GM21515 (cell line): ENCODE data around the gene ARHGAP19.

Experiments used
- ATAC-seq: cut with Tn5 transposase; IDR thresholded peaks from one replicate; pipeline ENCODE4 v1.9.1; 2021; ENCODE audit not compliant: unreplicated experiment

The ARHGAP19 gene

GRCh38 chr10:97229322-97230015, 63.0 kb downstream of the ARHGAP19 start:
- no peak for ATAC-seq

- no peak for ATAC-seq
These were observed 63.7 kb downstream of the ARHGAP19 start for GRCh38 chr10:97228775-97229157.

GRCh38 chr10:97228130-97228774, 64.2 kb downstream of the ARHGAP19 start:
- no peak for ATAC-seq

GRCh38 chr10:97226398-97226797, 66.0 kb downstream of the ARHGAP19 start:
- ATAC-seq = no peak

- ATAC-seq = no peak
These were observed 67.7 kb downstream of the ARHGAP19 start for GRCh38 chr10:97224483-97225435.

- ATAC-seq = no peak
These were observed 70.0 kb downstream of the ARHGAP19 start for GRCh38 chr10:97222326-97222961.

GRCh38 chr10:97220355-97220754, 72.1 kb downstream of the ARHGAP19 start:
- no peak for ATAC-seq

- no peak for ATAC-seq
These were observed 75.1 kb downstream of the ARHGAP19 start for GRCh38 chr10:97217299-97217698.

GRCh38 chr10:97215619-97216260, 76.7 kb downstream of the ARHGAP19 start:
- ATAC-seq = no peak

GRCh38 chr10:97213431-97213830, 79.0 kb downstream of the ARHGAP19 start:
- no peak for ATAC-seq

GRCh38 chr10:97211229-97211628, 81.2 kb downstream of the ARHGAP19 start:
- ATAC-seq = no peak

GRCh38 chr10:97210543-97210960, 81.9 kb downstream of the ARHGAP19 start:
- ATAC-seq = no peak

- ATAC-seq = no peak
These were observed 84.6 kb downstream of the ARHGAP19 start for GRCh38 chr10:97207756-97208346.

GRCh38 chr10:97207131-97207530, 85.3 kb downstream of the ARHGAP19 start:
- no peak for ATAC-seq

- no peak for ATAC-seq
These were observed 87.4 kb downstream of the ARHGAP19 start for GRCh38 chr10:97204826-97205679.

- ATAC-seq = no peak
These were observed 89.2 kb downstream of the ARHGAP19 start for GRCh38 chr10:97203220-97203619.

GRCh38 chr10:97200616-97201015, 91.8 kb downstream of the ARHGAP19 start:
- ATAC-seq = no peak

- ATAC-seq = no peak
These were observed 93.3 kb downstream of the ARHGAP19 start for GRCh38 chr10:97199152-97199551.

- no peak for ATAC-seq
These were observed 95.4 kb downstream of the ARHGAP19 start for GRCh38 chr10:97197030-97197500.
